Measurements from ENCODE around the gene HIVEP3.

- no peak for TF ChIP-seq FOXJ3 (CRISPR knock-in tag; IDR thresholded peaks at IDR 0.05)
- no peak for TF ChIP-seq USF1 (IDR thresholded peaks at IDR 0.05; ENCODE audit: borderline replicate concordance, low read depth)
- no peak for TF ChIP-seq RFX5 (IDR thresholded peaks at IDR 0.05; ENCODE audit: low read length)
- no peak for TF ChIP-seq CTCF (IDR thresholded peaks at IDR 0.05)
- no peak for TF ChIP-seq RAD21 (IDR thresholded peaks at IDR 0.05; ENCODE audit: low read length)
- TF ChIP-seq POLR2AphosphoS5 (IDR thresholded peaks at IDR 0.05; ENCODE audit: low read depth, low read length) = no peak
- TF ChIP-seq, protein P1, sequence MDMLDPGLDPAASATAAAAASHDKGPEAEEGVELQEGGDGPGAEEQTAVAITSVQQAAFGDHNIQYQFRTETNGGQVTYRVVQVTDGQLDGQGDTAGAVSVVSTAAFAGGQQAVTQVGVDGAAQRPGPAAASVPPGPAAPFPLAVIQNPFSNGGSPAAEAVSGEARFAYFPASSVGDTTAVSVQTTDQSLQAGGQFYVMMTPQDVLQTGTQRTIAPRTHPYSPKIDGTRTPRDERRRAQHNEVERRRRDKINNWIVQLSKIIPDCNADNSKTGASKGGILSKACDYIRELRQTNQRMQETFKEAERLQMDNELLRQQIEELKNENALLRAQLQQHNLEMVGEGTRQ (IDR thresholded peaks at IDR 0.05; ENCODE audit: borderline replicate concordance, low read depth, low read length) = no peak
Observed at GRCh38 chr1:41889506-41890414, 29.0 kb downstream of the HIVEP3 start.
